ENCODE results near the gene CCDC73.
"Not testable (repeated sequence)": the region's sequence is repeated elsewhere in the genome, so short reads cannot be mapped to it uniquely, and the experiment has no call there.

Gene CCDC73

GRCh38 chr11:32794439-32794838 is at the start of gene CCDC73:
Gene CCDC73, minus strand, starts transcription at chr11:32794662. Its CDS starts 34,419 bp downstream, at chr11:32760243.
- DNase-seq (ENCODE audit: low read depth, low spot score), result no peak

- DNase-seq (ENCODE audit: low read depth, low spot score), result no peak
Measured at GRCh38 chr11:32843544-32843943, 49.1 kb upstream of the CCDC73 start.

- no peak for DNase-seq (ENCODE audit: low read depth, low spot score)
Measured at GRCh38 chr11:32840587-32840986, 46.1 kb upstream of the CCDC73 start.

GRCh38 chr11:32839308-32839707 is 44.8 kb upstream of the CCDC73 start:
- no peak for DNase-seq (ENCODE audit: low read depth, low spot score)

- no peak for DNase-seq (ENCODE audit: low read depth, low spot score)
Measured at GRCh38 chr11:32838505-32839274, 44.2 kb upstream of the CCDC73 start.

- no peak for DNase-seq (ENCODE audit: low read depth, low spot score)
Measured at GRCh38 chr11:32836946-32837345, 42.5 kb upstream of the CCDC73 start.

- no peak for DNase-seq (ENCODE audit: low read depth, low spot score)
Measured at GRCh38 chr11:32833921-32834320, 39.5 kb upstream of the CCDC73 start.

GRCh38 chr11:32831221-32831620 is 36.8 kb upstream of the CCDC73 start:
- no peak for DNase-seq (ENCODE audit: low read depth, low spot score)

- DNase-seq (ENCODE audit: low read depth, low spot score), result no peak
Measured at GRCh38 chr11:32830796-32831195, 36.3 kb upstream of the CCDC73 start.

- no peak for DNase-seq (ENCODE audit: low read depth, low spot score)
Measured at GRCh38 chr11:32830413-32830738, 35.9 kb upstream of the CCDC73 start.

- DNase-seq (ENCODE audit: low read depth, low spot score), result no peak
Measured at GRCh38 chr11:32829680-32830412, 35.4 kb upstream of the CCDC73 start, which contains the start of gene PRRG4. Gene PRRG4, plus strand, starts transcription at chr11:32829927. Its CDS starts 603 bp downstream, at chr11:32830530.

- no peak for DNase-seq (ENCODE audit: low read depth, low spot score)
Measured at GRCh38 chr11:32829157-32829679, 34.8 kb upstream of the CCDC73 start.

GRCh38 chr11:32827276-32827675 is 32.8 kb upstream of the CCDC73 start:
- no peak for DNase-seq (ENCODE audit: low read depth, low spot score)

- DNase-seq (ENCODE audit: low read depth, low spot score), result no peak
Measured at GRCh38 chr11:32826113-32826512, 31.7 kb upstream of the CCDC73 start.

GRCh38 chr11:32823617-32824016 is 29.2 kb upstream of the CCDC73 start:
- not testable (repeated sequence) for DNase-seq (ENCODE audit: low read depth, low spot score)

- DNase-seq (ENCODE audit: low read depth, low spot score), result no peak
Measured at GRCh38 chr11:32821917-32822560, 27.6 kb upstream of the CCDC73 start.

GRCh38 chr11:32821517-32821916 is 27.1 kb upstream of the CCDC73 start:
- no peak for DNase-seq (ENCODE audit: low read depth, low spot score)

- no peak for DNase-seq (ENCODE audit: low read depth, low spot score)
Measured at GRCh38 chr11:32820497-32820896, 26.0 kb upstream of the CCDC73 start.

- no peak for DNase-seq (ENCODE audit: low read depth, low spot score)
Measured at GRCh38 chr11:32819187-32819586, 24.7 kb upstream of the CCDC73 start.

- no peak for DNase-seq (ENCODE audit: low read depth, low spot score)
Measured at GRCh38 chr11:32817852-32818183, 23.4 kb upstream of the CCDC73 start.

- DNase-seq (ENCODE audit: low read depth, low spot score), result no peak
Measured at GRCh38 chr11:32817181-32817851, 22.9 kb upstream of the CCDC73 start.

GRCh38 chr11:32809313-32809712 is 14.9 kb upstream of the CCDC73 start:
- peak; percentile 35 for DNase-seq (ENCODE audit: low read depth, low spot score)
